Activated naive CD4-positive, alpha-beta T cell treated with anti-CD3 and anti-CD28 coated beads, Interleukin-2, amount 50 U/mL, for 72 hours (primary cell): ENCODE data around the gene ARPC5L. TPM values are rescaled to one million over a fixed set of nuclear protein-coding genes. Genes with fewer than 3 reads are reported as not detected.

ENCODE experiments used
- ATAC-seq, 2 donors: fragments of 150-1000 bp; cut with Tn5 transposase; 2 replicates each; pipeline ENCODE4 v1.10.0; 2021; ENCODE audit warnings: mild to moderate bottlenecking in 2 of 2, moderate library complexity in 2 of 2
- DNase-seq, 2 donors: peaks; one replicate each; pipeline ENCODE4 v3.0.0; 2021 to 2022; ENCODE audit warnings: low spot score in 2 of 2
- H3K27ac Mint-ChIP-seq, 2 donors: one replicate each; pipeline ENCODE4 v1.8.0; 2022; ENCODE audit warnings: mild to moderate bottlenecking in 2 of 2, mixed read lengths in 2 of 2
- H3K36me3 Mint-ChIP-seq, 2 donors: one replicate each; pipeline ENCODE4 v1.8.0; 2022; ENCODE audit warnings: mixed read lengths in 2 of 2
- H3K9me3 Mint-ChIP-seq, 2 donors: one replicate each; pipeline ENCODE4 v1.8.0; 2022; ENCODE audit warnings: mixed read lengths in 2 of 2
- total RNA-seq, 2 donors: library from RNA; stranded (reverse); gene quantifications; one replicate each; pipeline ENCODE4 v1.2.3, GENCODE V29; 2022

Gene ARPC5L
- total RNA-seq, 2 donors from 2014 or later: 86.2 to 86.5 TPM

- Mint-ChIP-seq H3K9me3 (no peaks in the 10 kb centered on the region), H3K36me3 (peaks cover 21 to 24% of the 10 kb centered on the region in 2 donors), H3K27ac (peak overlapping the region in 1 of 2 donors; percentile 75)
- DNase-seq: no peak
- no peak for ATAC-seq
Measured at GRCh38 chr9:124855566-124855943, 6.4 kb upstream of the ARPC5L start.

- peak in 1 of 2 donors; percentile 31 for DNase-seq
- Mint-ChIP-seq H3K36me3 (peaks cover 27 to 30% of the 10 kb centered on the region in 2 donors), H3K9me3 (no peaks in the 10 kb centered on the region), H3K27ac (peak overlapping the region in 1 of 2 donors; percentile 75)
- ATAC-seq: no peak
Measured at GRCh38 chr9:124855944-124856765, 5.8 kb upstream of the ARPC5L start.

- H3K36me3 Mint-ChIP-seq: peaks cover 37 to 38% of the 10 kb centered on the region in 2 donors
Measured at GRCh38 chr9:124857533-124858162, 4.3 kb upstream of the ARPC5L start.

GRCh38 chr9:124858330-124859046, 3.4 kb upstream of the ARPC5L start:
- no peaks in the 10 kb centered on the region for H3K9me3 Mint-ChIP-seq
- H3K36me3 Mint-ChIP-seq: peaks cover 37 to 38% of the 10 kb centered on the region in 2 donors
- DNase-seq (no peak), ATAC-seq (no peak)
- peak overlapping the region; percentile 86 to 98 for H3K27ac Mint-ChIP-seq

More at GRCh38 chr9:124857533-124858162, 4.3 kb upstream of the ARPC5L start:
- ATAC-seq (no peak), DNase-seq (peak in 1 of 2 donors; percentile 19)
- Mint-ChIP-seq H3K9me3 (no peaks in the 10 kb centered on the region), H3K27ac (peak overlapping the region; percentile 66 to 86)

GRCh38 chr9:124859803-124860581, 1.9 kb upstream of the ARPC5L start:
- ATAC-seq (no peak), DNase-seq (no peak)
- Mint-ChIP-seq H3K9me3 (no peaks in the 10 kb centered on the region), H3K27ac (peak overlapping the region; percentile 98), H3K36me3 (peaks cover 37 to 38% of the 10 kb centered on the region in 2 donors)

GRCh38 chr9:124860582-124861341, 1.2 kb upstream of the ARPC5L start:
- Mint-ChIP-seq H3K27ac (peak overlapping the region; percentile 98), H3K9me3 (no peaks in the 10 kb centered on the region), H3K36me3 (peaks cover 37 to 38% of the 10 kb centered on the region in 2 donors)
- no peak for ATAC-seq
- DNase-seq: no peak

DNA sequence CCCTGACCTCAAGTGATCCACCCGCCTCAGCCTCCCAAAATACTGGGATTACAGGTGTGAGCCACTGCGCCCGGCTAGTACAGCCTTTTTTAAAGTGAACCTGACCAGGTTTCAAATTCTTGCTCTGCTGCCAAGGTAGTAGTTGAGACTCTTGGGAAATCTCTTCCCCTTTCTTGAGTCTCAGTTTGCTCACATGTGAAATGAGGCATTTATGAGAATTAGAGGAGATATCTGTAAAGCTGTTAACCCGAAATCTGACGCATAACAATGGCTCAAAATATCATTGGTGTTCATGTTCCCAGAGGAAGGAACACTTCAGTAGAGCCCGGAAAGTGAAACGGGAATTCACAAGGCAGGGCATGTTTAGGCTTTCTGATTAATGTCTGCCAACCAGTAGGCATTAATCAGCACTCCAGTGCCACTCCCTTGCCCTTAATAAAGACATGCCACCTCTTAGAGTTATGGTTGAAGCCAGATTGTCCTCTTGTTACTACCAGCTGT, 1.5 kb downstream of the ARPC5L start:
- Mint-ChIP-seq H3K27ac (no peak overlapping the region), H3K9me3 (no peaks in the 10 kb centered on the region), H3K36me3 (peaks cover 38% of the 10 kb centered on the region in 2 donors)
- DNase-seq (no peak), ATAC-seq (no peak)

DNA sequence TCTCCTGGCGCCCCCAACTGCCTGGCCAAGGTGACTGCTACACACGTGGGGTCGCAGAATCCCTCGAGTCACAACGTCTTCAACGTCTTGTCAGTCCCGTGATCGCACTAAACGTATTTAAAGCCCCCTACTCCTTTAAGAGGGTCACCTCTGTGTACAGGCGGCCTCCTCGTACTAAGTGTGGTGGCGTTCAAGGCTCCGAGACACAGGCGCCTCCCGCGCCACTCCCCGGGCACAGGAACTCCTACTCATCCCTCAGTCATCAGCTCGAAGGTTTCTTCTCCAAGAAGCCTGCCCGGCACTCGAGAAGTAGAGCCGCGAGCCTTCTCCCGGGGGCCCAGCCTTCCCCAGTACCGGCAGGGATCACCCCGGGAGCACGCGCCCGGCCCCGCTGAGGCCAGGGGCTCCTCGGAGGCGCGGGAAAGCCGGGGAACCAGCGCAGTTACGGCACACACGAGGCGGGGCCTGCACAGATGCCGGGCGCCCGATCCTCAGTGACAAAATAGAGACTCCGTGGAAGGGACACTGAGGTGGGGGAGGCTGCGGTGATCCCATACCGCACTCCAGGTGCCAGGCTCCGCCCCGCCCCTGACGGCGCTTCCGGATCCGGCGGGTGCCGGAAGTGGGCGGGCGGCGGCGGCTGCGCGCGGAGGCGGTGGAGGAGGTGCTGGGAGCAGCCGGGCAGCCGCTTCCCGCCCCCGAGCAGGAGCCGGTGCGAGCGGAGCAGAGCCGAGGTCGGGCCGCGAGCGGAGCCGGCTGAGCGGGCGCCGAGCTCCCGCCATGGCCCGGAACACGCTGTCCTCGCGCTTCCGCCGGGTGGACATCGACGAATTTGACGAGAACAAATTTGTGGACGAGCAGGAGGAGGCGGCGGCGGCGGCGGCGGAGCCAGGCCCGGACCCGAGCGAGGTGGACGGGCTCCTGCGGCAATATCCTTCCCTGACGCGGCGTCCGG, 6.9 kb downstream of the ARPC5L start:
- peaks cover 40 to 53% of the 10 kb centered on the region in 2 donors for H3K36me3 Mint-ChIP-seq
- H3K9me3 Mint-ChIP-seq: no peaks in the 10 kb centered on the region
- peak overlapping the region; percentile 98 to 99 for H3K27ac Mint-ChIP-seq
- ATAC-seq (peak; percentile 74 to 76), DNase-seq (peak; percentile 94)

- Mint-ChIP-seq H3K27ac (peak overlapping the region; percentile 98 to 99), H3K36me3 (peaks cover 40 to 54% of the 10 kb centered on the region in 2 donors), H3K9me3 (no peaks in the 10 kb centered on the region)
- DNase-seq: peak; percentile 14 to 60
- ATAC-seq: peak in 1 of 2 donors; percentile 14
Measured at GRCh38 chr9:124869466-124869985, 7.6 kb downstream of the ARPC5L start.

GRCh38 chr9:124869986-124870560, 8.1 kb downstream of the ARPC5L start:
- Mint-ChIP-seq H3K27ac (peak overlapping the region; percentile 98 to 99), H3K9me3 (no peaks in the 10 kb centered on the region), H3K36me3 (peaks cover 45 to 60% of the 10 kb centered on the region in 2 donors)
- ATAC-seq (peak; percentile 67 to 75), DNase-seq (peak; percentile 86 to 93)

DNA sequence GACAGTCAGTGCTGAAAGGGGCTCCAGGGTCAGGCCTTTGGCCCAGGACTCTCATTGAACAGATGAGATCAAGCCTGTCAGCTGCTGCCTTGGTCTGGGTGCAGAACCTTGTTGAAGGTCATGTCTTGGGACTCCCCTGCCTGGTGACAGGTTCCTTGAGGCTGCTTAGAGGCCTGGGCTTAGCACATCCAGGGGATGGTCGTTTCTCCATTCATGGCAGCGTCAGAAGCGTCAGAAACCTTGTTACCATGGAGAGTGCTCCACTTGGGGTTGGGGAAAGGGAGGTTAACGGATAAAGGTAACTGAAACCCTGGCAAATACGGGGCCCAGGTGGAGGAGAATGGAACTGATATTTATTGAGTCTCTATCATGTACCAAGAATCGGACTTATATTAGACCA, 8.8 kb downstream of the ARPC5L start:
- DNase-seq (peak in 1 of 2 donors; percentile 22), ATAC-seq (no peak)
- Mint-ChIP-seq H3K36me3 (peaks cover 50 to 65% of the 10 kb centered on the region in 2 donors), H3K27ac (peak overlapping the region; percentile 98 to 99), H3K9me3 (no peaks in the 10 kb centered on the region)

DNA sequence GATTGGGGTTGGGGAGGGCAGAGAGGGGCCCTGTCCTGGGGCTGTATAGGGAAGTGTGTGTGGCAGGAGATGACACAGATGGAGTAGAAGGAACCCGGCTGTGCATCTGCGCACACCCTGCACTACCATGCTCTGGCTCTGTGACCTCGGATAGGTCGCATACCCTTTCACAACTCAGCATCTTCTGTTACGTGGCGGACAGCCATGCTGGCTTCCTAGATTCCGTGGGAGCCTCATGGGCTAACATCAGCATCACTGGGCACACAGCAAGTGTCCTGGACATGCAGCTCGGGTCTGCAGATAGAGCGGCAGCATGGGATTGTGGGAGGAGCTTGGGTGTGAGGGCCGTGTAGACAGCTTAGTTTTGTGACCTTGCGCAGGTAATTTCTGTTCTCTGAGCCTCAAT, 9.2 kb downstream of the ARPC5L start:
- ATAC-seq: no peak
- H3K36me3 Mint-ChIP-seq: peaks cover 50 to 65% of the 10 kb centered on the region in 2 donors

GRCh38 chr9:124873664-124874063, 11.7 kb downstream of the ARPC5L start:
- Mint-ChIP-seq H3K9me3 (no peaks in the 10 kb centered on the region), H3K36me3 (peaks cover 45 to 60% of the 10 kb centered on the region in 2 donors), H3K27ac (peak overlapping the region; percentile 44 to 96)
- DNase-seq (no peak), ATAC-seq (no peak)

More for the DNA sequence above, 9.2 kb downstream of the ARPC5L start:
- H3K27ac Mint-ChIP-seq: peak overlapping the region; percentile 98 to 99
- H3K9me3 Mint-ChIP-seq: no peaks in the 10 kb centered on the region
- no peak for DNase-seq

DNA sequence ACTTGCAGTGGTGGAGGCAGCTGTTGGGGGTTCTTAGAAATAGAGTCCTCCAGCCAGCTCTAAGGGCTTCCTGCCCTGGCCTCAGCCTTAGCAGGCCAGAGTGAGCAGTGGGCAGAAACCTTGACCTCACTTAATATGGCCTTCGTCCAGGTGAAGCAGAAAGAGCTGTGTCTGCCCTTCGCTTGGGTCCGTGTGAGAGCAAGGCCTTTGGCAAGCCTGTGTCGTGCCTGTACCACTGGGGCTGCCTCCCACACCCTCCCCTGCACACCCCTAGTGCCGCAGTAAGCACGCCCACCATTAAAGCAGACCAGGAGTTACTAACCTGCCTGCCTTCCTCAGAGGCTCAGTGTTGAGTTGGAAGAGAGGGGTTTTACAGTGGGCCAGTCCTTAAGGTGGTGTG, 13.6 kb downstream of the ARPC5L start:
- Mint-ChIP-seq H3K36me3 (peaks cover 36 to 50% of the 10 kb centered on the region in 2 donors), H3K9me3 (no peaks in the 10 kb centered on the region)
- ATAC-seq: no peak

More for the DNA sequence above, 13.6 kb downstream of the ARPC5L start:
- H3K27ac Mint-ChIP-seq: peak overlapping the region in 1 of 2 donors; percentile 72
- no peak for DNase-seq
